K562 (cell line): ENCODE data around the gene SLC66A3. TPM values are rescaled to one million over a fixed set of nuclear protein-coding genes. Genes with fewer than 3 reads are reported as not detected.
A peak's percentile ranks its signal among the peaks of the same experiment; 100 is the strongest.

Source experiments
- CHAMP1 ChIP-seq: fragments of 450-650 bp; IDR thresholded peaks from 2 replicates; pipeline ENCODE4 v1.6.1; 2016; ENCODE audit warnings: mild to moderate bottlenecking
- DEAF1 ChIP-seq: fragments of 450-650 bp; formaldehyde crosslinking; IDR thresholded peaks from 2 replicates; pipeline ENCODE4 v1.4.0; 2020; ENCODE audit warnings: mild to moderate bottlenecking, moderate library complexity
- MAFF ChIP-seq: IDR thresholded peaks from 2 replicates; pipeline ENCODE4 v1.6.1; 2012; ENCODE audit warnings: low read length, improper control_type of control experiment
- MCM3 ChIP-seq: fragments of 450-650 bp; IDR thresholded peaks from 2 replicates; pipeline ENCODE4 v1.6.1; 2016
- OTX1 ChIP-seq: fragments of 450-650 bp; formaldehyde crosslinking; IDR thresholded peaks from 2 replicates; pipeline ENCODE4 v1.4.0; 2022; ENCODE audit warnings: mild to moderate bottlenecking
- PHF8 ChIP-seq: fragments of 200-600 bp; sonication (generic); IDR thresholded peaks from 2 replicates; pipeline ENCODE4 v1.6.1; 2012; ENCODE audit warnings: mixed run types, mild to moderate bottlenecking, inconsistent platforms, low read length, moderate library complexity, borderline replicate concordance
- SPI1 ChIP-seq: IDR thresholded peaks from 2 replicates; pipeline ENCODE4 v1.6.1; 2011; ENCODE audit warnings: low read depth, low read length, control low read depth, borderline replicate concordance
- TEAD4 ChIP-seq, 2 experiments: sonication (generic) in 1 of 2; formaldehyde crosslinking in 1 of 2; IDR thresholded peaks; 2 replicates each; pipeline versions ENCODE4 v1.6.1 to v1.8.0; 2012 to 2022; ENCODE audit warnings: borderline replicate concordance in 1 of 2, inconsistent platforms in 1 of 2, low read length in 1 of 2, mild to moderate bottlenecking in 1 of 2, missing genetic modification reagents in 1 of 2
- ZNF12 ChIP-seq: sonication (generic); formaldehyde crosslinking; IDR thresholded peaks from 2 replicates; pipeline ENCODE4 v1.4.0; 2020; ENCODE audit warnings: mild to moderate bottlenecking, missing genetic modification reagents
- polyA plus RNA-seq, 8 experiments: library from polyadenylated mRNA; depleted of rRNA in 4 of 8; stranded (reverse) in 5 of 8; unstranded in 3 of 8; fragments of >200 nt; fragmentation: Nextera tagmentation in 2 of 8; fragmentation: Illumina TruSeq in 1 of 8; extraction: Ambion mirVana in 2 of 8; extraction: Trizol in 1 of 8; gene quantifications; 2 replicates each; pipeline versions ENCODE4 v1.2.1 to v1.2.3, GENCODE V29; 2011 to 2014; ENCODE audit warnings: inconsistent platforms in 1 of 8, missing spikeins in 1 of 8
- total RNA-seq, 7 experiments: library from RNA; depleted of rRNA in 6 of 7; stranded (reverse); fragments of >200 nt in 6 of 7; fragmentation: Illumina TruSeq in 2 of 7; extraction: Trizol in 2 of 7; gene quantifications; 2 replicates each; pipeline versions ENCODE4 v1.2.1 to v1.2.3, GENCODE V29; 2011 to 2021; ENCODE audit warnings: low replicate concordance in 1 of 7
- TF ChIP-seq, protein P1 (sequence below), 2 experiments: fragments of 450-650 bp; conservative IDR thresholded peaks; 2 replicates each; pipeline ENCODE4 v1.6.1; 2017; ENCODE audit warnings: mild to moderate bottlenecking in 2 of 2, moderate library complexity in 2 of 2
- TF ChIP-seq, protein P2 (sequence below): sonication (generic); formaldehyde crosslinking; IDR thresholded peaks from 2 replicates; pipeline ENCODE4 v1.8.0; 2022; ENCODE audit warnings: mild to moderate bottlenecking, missing genetic modification reagents

Gene SLC66A3
- total and polyA plus RNA-seq, 9 of the 15 experiments (the other 6 are each of a cell fraction or from before 2014, with no cell fraction given): 2.8 to 30.0 (median 9.1) TPM

- TF ChIP-seq DEAF1 (0 out of 2 replicates have a peak, but pooled peaks have one; percentile 29), TEAD4 (IDR thresholded peaks at IDR 0.05; ENCODE audit: low read length) (no peak), TEAD4 (CRISPR knock-in tag; IDR thresholded peaks at IDR 0.05; ENCODE audit: borderline replicate concordance) (0 out of 2 replicates have a peak, but pooled peaks have one; percentile 74), OTX1 (CRISPR knock-in tag) (no peak), MAFF (no peak), SPI1 (no peak), CHAMP1 (no peak), ZNF12 (CRISPR knock-in tag) (0 out of 2 replicates have a peak, but pooled peaks have one; percentile 60), PHF8 (no peak), MCM3 (no peak)
- TF ChIP-seq, protein P1, sequence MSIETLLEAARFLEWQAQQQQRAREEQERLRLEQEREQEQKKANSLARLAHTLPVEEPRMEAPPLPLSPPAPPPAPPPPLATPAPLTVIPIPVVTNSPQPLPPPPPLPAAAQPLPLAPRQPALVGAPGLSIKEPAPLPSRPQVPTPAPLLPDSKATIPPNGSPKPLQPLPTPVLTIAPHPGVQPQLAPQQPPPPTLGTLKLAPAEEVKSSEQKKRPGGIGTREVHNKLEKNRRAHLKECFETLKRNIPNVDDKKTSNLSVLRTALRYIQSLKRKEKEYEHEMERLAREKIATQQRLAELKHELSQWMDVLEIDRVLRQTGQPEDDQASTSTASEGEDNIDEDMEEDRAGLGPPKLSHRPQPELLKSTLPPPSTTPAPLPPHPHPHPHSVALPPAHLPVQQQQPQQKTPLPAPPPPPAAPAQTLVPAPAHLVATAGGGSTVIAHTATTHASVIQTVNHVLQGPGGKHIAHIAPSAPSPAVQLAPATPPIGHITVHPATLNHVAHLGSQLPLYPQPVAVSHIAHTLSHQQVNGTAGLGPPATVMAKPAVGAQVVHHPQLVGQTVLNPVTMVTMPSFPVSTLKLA (conservative IDR thresholded peaks at IDR 0.05): peak in 1 of 2 experiments; percentile 37; a peak in 1 of 4 replicates
- TF ChIP-seq, protein P2, sequence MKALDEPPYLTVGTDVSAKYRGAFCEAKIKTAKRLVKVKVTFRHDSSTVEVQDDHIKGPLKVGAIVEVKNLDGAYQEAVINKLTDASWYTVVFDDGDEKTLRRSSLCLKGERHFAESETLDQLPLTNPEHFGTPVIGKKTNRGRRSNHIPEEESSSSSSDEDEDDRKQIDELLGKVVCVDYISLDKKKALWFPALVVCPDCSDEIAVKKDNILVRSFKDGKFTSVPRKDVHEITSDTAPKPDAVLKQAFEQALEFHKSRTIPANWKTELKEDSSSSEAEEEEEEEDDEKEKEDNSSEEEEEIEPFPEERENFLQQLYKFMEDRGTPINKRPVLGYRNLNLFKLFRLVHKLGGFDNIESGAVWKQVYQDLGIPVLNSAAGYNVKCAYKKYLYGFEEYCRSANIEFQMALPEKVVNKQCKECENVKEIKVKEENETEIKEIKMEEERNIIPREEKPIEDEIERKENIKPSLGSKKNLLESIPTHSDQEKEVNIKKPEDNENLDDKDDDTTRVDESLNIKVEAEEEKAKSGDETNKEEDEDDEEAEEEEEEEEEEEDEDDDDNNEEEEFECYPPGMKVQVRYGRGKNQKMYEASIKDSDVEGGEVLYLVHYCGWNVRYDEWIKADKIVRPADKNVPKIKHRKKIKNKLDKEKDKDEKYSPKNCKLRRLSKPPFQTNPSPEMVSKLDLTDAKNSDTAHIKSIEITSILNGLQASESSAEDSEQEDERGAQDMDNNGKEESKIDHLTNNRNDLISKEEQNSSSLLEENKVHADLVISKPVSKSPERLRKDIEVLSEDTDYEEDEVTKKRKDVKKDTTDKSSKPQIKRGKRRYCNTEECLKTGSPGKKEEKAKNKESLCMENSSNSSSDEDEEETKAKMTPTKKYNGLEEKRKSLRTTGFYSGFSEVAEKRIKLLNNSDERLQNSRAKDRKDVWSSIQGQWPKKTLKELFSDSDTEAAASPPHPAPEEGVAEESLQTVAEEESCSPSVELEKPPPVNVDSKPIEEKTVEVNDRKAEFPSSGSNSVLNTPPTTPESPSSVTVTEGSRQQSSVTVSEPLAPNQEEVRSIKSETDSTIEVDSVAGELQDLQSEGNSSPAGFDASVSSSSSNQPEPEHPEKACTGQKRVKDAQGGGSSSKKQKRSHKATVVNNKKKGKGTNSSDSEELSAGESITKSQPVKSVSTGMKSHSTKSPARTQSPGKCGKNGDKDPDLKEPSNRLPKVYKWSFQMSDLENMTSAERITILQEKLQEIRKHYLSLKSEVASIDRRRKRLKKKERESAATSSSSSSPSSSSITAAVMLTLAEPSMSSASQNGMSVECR (CRISPR knock-in tag): peak; percentile 63; the same call in 1 of the 2 replicates
Measured at GRCh38 chr2:11129598-11130449, 25.4 kb upstream of the SLC66A3 start (continued).
